Ectodermal cell (in vitro differentiated cells): ENCODE results near the gene DNAJB1.
A peak's percentile ranks its signal among the peaks of the same experiment; 100 is the strongest.

ENCODE experiments used
- H3K27ac ChIP-seq: 2 replicates; pipeline ENCODE4 v1.7.0; 2013; ENCODE audit warnings: mild to moderate bottlenecking, low read depth, low read length; ENCODE audit not compliant: insufficient read depth, poor library complexity, severe bottlenecking
- H3K27me3 ChIP-seq: 2 replicates; pipeline ENCODE4 v1.7.0; 2013; ENCODE audit warnings: mild to moderate bottlenecking, low read length; ENCODE audit not compliant: insufficient read depth, control insufficient read depth, poor library complexity, severe bottlenecking
- H3K36me3 ChIP-seq: one replicate; pipeline ENCODE4 v1.7.0; 2013; ENCODE audit warnings: low read length; ENCODE audit not compliant: control insufficient read depth, insufficient read depth
- H3K4me1 ChIP-seq: one replicate; pipeline ENCODE4 v1.7.0; 2013; ENCODE audit warnings: low read length; ENCODE audit not compliant: control insufficient read depth, insufficient read depth
- H3K4me3 ChIP-seq: 2 replicates; pipeline ENCODE4 v1.7.0; 2013; ENCODE audit warnings: low read depth, low read length, control low read depth; ENCODE audit not compliant: insufficient read depth
- H3K9me3 ChIP-seq: 2 replicates; pipeline ENCODE4 v1.7.0; 2013; ENCODE audit warnings: mild to moderate bottlenecking, low read length, moderate library complexity; ENCODE audit not compliant: control insufficient read depth
- WGBS, 2 experiments: methylation state at CpG; one replicate each; pipeline ENCODE4 v1.1.7; 2013; ENCODE audit warnings: missing lambda C conversion rate in 2 of 2; 5-methylcytosine and 5-hydroxymethylcytosine counted together

The DNAJB1 gene

GRCh38 chr19:14540741-14541525 is 22.7 kb upstream of the DNAJB1 start:
- WGBS, 2 experiments, result 94 to 95% methylated on average over 19 of the region's 19 CpGs
- no peak overlapping the region for H3K27ac ChIP-seq

GRCh38 chr19:14536926-14537692 is 18.9 kb upstream of the DNAJB1 start:
- Histone ChIP-seq H3K4me1 (no peaks in the 10 kb centered on the region), H3K27me3 (no peaks in the 10 kb centered on the region), H3K9me3 (no peaks in the 10 kb centered on the region), H3K36me3 (no peaks in the 10 kb centered on the region), H3K27ac (no peak overlapping the region), H3K4me3 (no peak overlapping the region)
- 18 to 20% methylated on average over 24 of the region's 24 CpGs for WGBS, 2 experiments

More at GRCh38 chr19:14540741-14541525, 22.7 kb upstream of the DNAJB1 start:
- H3K27me3 ChIP-seq, result no peaks in the 10 kb centered on the region
- H3K4me3 ChIP-seq, result no peak overlapping the region
- H3K9me3 ChIP-seq, result no peaks in the 10 kb centered on the region
- H3K36me3 ChIP-seq, result no peaks in the 10 kb centered on the region
- peaks cover 4% of the 10 kb centered on the region for H3K4me1 ChIP-seq

GRCh38 chr19:14533450-14533849 is 15.3 kb upstream of the DNAJB1 start:
- no peaks in the 10 kb centered on the region for H3K36me3 ChIP-seq
- no peaks in the 10 kb centered on the region for H3K4me1 ChIP-seq
- no peak overlapping the region for H3K27ac ChIP-seq
- no peaks in the 10 kb centered on the region for H3K9me3 ChIP-seq
- WGBS, 2 experiments, result 97 to 98% methylated on average over 5 of the region's 5 CpGs
- H3K4me3 ChIP-seq, result no peak overlapping the region
- no peaks in the 10 kb centered on the region for H3K27me3 ChIP-seq

GRCh38 chr19:14530506-14530905 is 12.3 kb upstream of the DNAJB1 start:
- WGBS, 2 experiments, result 71 to 73% methylated on average over 3 of the region's 3 CpGs
- H3K27ac ChIP-seq, result no peak overlapping the region
- no peaks in the 10 kb centered on the region for H3K9me3 ChIP-seq
- no peaks in the 10 kb centered on the region for H3K36me3 ChIP-seq
- H3K4me1 ChIP-seq, result no peaks in the 10 kb centered on the region
- H3K27me3 ChIP-seq, result no peaks in the 10 kb centered on the region
- peak overlapping the region; percentile 88 for H3K4me3 ChIP-seq

GRCh38 chr19:14530005-14530348 is 11.8 kb upstream of the DNAJB1 start:
- 1 to 2% methylated on average over 18 of the region's 18 CpGs for WGBS, 2 experiments
- Histone ChIP-seq H3K27ac (peak overlapping the region; percentile 52), H3K36me3 (no peaks in the 10 kb centered on the region), H3K4me1 (no peaks in the 10 kb centered on the region), H3K9me3 (no peaks in the 10 kb centered on the region), H3K4me3 (peak overlapping the region; percentile 88), H3K27me3 (no peaks in the 10 kb centered on the region)

- H3K9me3 ChIP-seq, result no peaks in the 10 kb centered on the region
- peak within 1 kb of the TSS; percentile 88 for H3K4me3 ChIP-seq
- no peaks in the 10 kb centered on the region for H3K36me3 ChIP-seq
- WGBS, 2 experiments, result 0% methylated on average over 59 of the region's 59 CpGs
- H3K27me3 ChIP-seq, result no peaks in the 10 kb centered on the region
- peak within 1 kb of the TSS; percentile 52 for H3K27ac ChIP-seq
- H3K4me1 ChIP-seq, result no peaks in the 10 kb centered on the region
These were observed 11.2 kb upstream of the DNAJB1 start, which contains the start of gene TECR for GRCh38 chr19:14529254-14530004. TECR (plus strand) TSS chr19:14529594; CDS start chr19:14529697, 103 bp downstream.

- H3K27ac ChIP-seq, result no peak overlapping the region
- H3K4me1 ChIP-seq, result no peaks in the 10 kb centered on the region
- H3K9me3 ChIP-seq, result no peaks in the 10 kb centered on the region
- H3K36me3 ChIP-seq, result no peaks in the 10 kb centered on the region
- no peaks in the 10 kb centered on the region for H3K27me3 ChIP-seq
- 54 to 56% methylated on average over 39 of the region's 39 CpGs for WGBS, 2 experiments
- H3K4me3 ChIP-seq, result peak overlapping the region; percentile 36
These were observed 10.4 kb upstream of the DNAJB1 start for GRCh38 chr19:14528419-14529253.

- H3K9me3 ChIP-seq, result no peaks in the 10 kb centered on the region
- H3K36me3 ChIP-seq, result no peaks in the 10 kb centered on the region
- H3K4me3 ChIP-seq, result no peak overlapping the region
- WGBS, 2 experiments, result 90 to 92% methylated on average over 4 of the region's 4 CpGs
- H3K27ac ChIP-seq, result no peak overlapping the region
- H3K4me1 ChIP-seq, result no peaks in the 10 kb centered on the region
- H3K27me3 ChIP-seq, result no peaks in the 10 kb centered on the region
These were observed 8.2 kb upstream of the DNAJB1 start for GRCh38 chr19:14526423-14526822.

GRCh38 chr19:14525729-14526128 is 7.5 kb upstream of the DNAJB1 start:
- Histone ChIP-seq H3K9me3 (no peaks in the 10 kb centered on the region), H3K4me3 (no peak overlapping the region), H3K27ac (no peak overlapping the region), H3K36me3 (no peaks in the 10 kb centered on the region), H3K4me1 (no peaks in the 10 kb centered on the region), H3K27me3 (no peaks in the 10 kb centered on the region)
- WGBS, 2 experiments, result 68 to 73% methylated on average over 5 to 6 of the region's 6 CpGs
